Esophagus squamous epithelium (tissue), 5 donors: ENCODE results near the gene PTPRN2. TPM values are rescaled to one million over a fixed set of nuclear protein-coding genes. Genes with fewer than 3 reads are reported as not detected.

ENCODE experiments used
- DNase-seq: peaks from one replicate; lab custom pipeline; 2025; lab: John Stamatoyannopoulos, UW
- H3K27ac ChIP-seq, 4 donors: fragments of 200-600 bp; sonication (generic); one replicate each; pipeline ENCODE4 v1.5.1; 2016 to 2019; ENCODE audit warnings: mild to moderate bottlenecking in 1 of 4
- H3K27me3 ChIP-seq, 4 donors: fragments of 200-600 bp; sonication (generic); 1 replicate in 3 of 4; 2 replicates in 1 of 4; pipeline versions ENCODE4 v1.5.1 to v1.6.0; 2017 to 2021; ENCODE audit warnings: antibody characterized with exemption in 1 of 4
- H3K36me3 ChIP-seq, 3 donors: fragments of 200-600 bp; sonication (generic); one replicate each; pipeline ENCODE4 v1.5.1; 2016 to 2019
- H3K4me1 ChIP-seq, 3 donors: fragments of 200-600 bp; sonication (generic); one replicate each; pipeline ENCODE4 v1.5.1; 2017 to 2019
- H3K4me3 ChIP-seq, 4 donors: fragments of 200-600 bp; sonication (generic); 1 replicate in 3 of 4; 2 replicates in 1 of 4; pipeline ENCODE4 v1.5.1; 2016 to 2019; ENCODE audit warnings: mild to moderate bottlenecking in 2 of 4, moderate library complexity in 1 of 4
- H3K9me3 ChIP-seq, 3 donors: fragments of 200-600 bp; sonication (generic); one replicate each; pipeline ENCODE4 v1.5.1; 2016 to 2019
- POLR2A ChIP-seq, 4 donors: fragments of 450-650 bp; IDR thresholded peaks; one replicate each; pipeline ENCODE4 v1.6.1; 2017; ENCODE audit warnings: antibody characterized with exemption in 4 of 4, mild to moderate bottlenecking in 4 of 4, moderate library complexity in 3 of 4
- WGBS, 2 donors: methylation state at CpG; one replicate each; pipeline ENCODE4 v1.1.5; 2018; 5-methylcytosine and 5-hydroxymethylcytosine counted together
- intact Hi-C: fragments of 100-400 bp; cut with DNase I; formaldehyde crosslinking; loops from one replicate; pipeline ENCODE4 v1.15.0; 2022
- total RNA-seq, 4 donors: library from RNA; depleted of rRNA; stranded (reverse); fragments of >200 nt; gene quantifications; one replicate each; pipeline ENCODE4 v1.1.0, GENCODE V29; 2016
- TF ChIP-seq, protein P1 (sequence below), 6 experiments: fragments of 450-650 bp in 4 of 6; fragments of 200-600 bp in 2 of 6; sonication (generic) in 2 of 6; IDR thresholded peaks; one replicate each; pipeline ENCODE4 v1.5.1; 2016 to 2019; ENCODE audit warnings: antibody characterized with exemption in 6 of 6, mild to moderate bottlenecking in 4 of 6, moderate library complexity in 4 of 6
- donor health status: DM: yes; HTN: yes; CAD: no.

Gene PTPRN2
- total RNA-seq, 4 donors from 2014 or later, result 0.38 to 2.7 (median 1.0) TPM

DNA sequence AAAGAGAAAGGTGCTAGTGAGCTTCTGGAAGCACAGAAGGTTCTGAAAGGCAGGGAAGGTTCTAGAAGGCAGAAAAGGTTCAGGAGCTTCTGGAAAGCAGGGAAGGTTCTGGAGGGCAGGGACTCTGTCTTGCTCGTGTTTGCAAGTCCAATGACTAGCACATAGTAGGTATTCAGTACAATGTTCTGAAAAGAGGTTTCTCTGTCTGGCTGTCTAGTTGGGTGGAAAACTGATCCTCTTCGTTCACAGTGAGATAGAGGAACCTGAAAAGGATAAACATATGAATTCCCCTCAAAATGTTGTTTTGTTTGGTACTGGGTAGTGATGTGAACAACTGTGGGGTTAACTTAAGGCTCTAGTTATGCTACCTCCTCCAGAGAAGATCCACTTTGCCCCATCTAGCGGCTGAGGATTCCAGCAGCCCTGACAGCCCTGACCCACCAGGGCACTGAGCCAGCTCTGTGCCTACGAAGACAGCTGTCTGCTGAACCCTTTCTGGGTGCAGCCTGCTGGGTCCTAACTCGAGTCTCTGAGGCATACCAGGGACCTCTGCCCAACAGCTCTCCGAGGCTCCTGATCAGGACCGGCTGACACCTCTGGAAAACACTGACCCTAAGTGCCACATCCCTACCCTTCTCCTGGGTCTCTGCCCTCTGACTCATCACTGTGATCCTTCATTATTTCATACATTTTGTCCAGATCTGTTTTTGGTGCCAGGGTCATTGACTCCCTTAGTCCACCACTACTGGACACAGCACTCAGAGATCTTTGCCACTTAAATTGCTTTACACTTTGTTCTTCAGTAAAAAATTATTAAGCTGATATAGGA, 15.4 kb downstream of the PTPRN2 start:
- Histone ChIP-seq H3K4me3 (no peak overlapping the region), H3K27ac (no peak overlapping the region), H3K36me3 (no peaks in the 10 kb centered on the region), H3K9me3 (no peaks in the 10 kb centered on the region), H3K27me3 (peaks cover 0 to 47% (median 0%) of the 10 kb centered on the region in 4 donors), H3K4me1 (no peaks in the 10 kb centered on the region)
- TF ChIP-seq, protein P1, sequence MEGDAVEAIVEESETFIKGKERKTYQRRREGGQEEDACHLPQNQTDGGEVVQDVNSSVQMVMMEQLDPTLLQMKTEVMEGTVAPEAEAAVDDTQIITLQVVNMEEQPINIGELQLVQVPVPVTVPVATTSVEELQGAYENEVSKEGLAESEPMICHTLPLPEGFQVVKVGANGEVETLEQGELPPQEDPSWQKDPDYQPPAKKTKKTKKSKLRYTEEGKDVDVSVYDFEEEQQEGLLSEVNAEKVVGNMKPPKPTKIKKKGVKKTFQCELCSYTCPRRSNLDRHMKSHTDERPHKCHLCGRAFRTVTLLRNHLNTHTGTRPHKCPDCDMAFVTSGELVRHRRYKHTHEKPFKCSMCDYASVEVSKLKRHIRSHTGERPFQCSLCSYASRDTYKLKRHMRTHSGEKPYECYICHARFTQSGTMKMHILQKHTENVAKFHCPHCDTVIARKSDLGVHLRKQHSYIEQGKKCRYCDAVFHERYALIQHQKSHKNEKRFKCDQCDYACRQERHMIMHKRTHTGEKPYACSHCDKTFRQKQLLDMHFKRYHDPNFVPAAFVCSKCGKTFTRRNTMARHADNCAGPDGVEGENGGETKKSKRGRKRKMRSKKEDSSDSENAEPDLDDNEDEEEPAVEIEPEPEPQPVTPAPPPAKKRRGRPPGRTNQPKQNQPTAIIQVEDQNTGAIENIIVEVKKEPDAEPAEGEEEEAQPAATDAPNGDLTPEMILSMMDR (IDR thresholded peaks at IDR 0.05), result no peak
- no peak for TF ChIP-seq POLR2A (IDR thresholded peaks at IDR 0.05)
- 31 to 43% methylated on average over 5 to 7 of the region's 7 CpGs for WGBS, 2 donors
- DNase-seq, result no peak
- intact Hi-C loops, result no loop called here

DNA sequence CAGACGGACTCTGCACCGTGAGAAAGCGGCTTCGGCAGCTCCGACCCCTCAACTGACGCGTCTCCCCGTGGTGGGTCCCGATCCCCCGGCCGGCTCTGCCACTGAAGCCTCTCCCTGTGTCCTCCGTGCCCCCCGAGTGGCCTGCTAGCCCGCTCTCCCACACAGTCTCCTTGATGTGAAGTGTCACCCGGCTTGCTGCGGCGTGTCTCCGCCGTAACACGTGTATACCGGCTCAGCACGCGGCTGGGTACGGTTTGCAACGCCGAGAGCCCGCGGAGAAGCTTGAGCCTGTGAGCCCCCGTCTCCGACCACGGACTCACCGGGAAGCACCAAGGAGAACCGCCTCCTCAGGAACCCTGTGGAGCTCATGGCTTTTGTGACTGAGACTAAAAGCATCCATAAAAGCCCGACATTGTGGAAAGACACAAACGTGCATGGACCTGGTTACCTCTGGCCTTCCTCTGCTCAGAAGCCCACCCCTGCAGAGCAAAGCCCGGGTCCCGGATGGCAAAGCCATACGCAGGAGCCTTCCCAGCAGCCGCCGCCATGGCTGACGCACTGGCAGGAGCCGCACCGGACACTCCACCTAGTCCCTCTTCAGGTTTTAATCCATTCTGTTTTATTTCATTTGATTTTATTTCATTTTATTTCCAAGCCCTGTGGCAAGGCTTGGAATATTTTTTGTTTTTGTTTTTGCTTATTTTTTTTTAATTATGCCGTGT, 17.0 kb downstream of the PTPRN2 start:
- H3K4me3 ChIP-seq, result no peak overlapping the region
- peaks cover 0 to 63% (median 0%) of the 10 kb centered on the region in 4 donors for H3K27me3 ChIP-seq
- TF ChIP-seq, protein P1 (IDR thresholded peaks at IDR 0.05), result no peak
- TF ChIP-seq POLR2A (IDR thresholded peaks at IDR 0.05), result no peak
- H3K9me3 ChIP-seq, result no peaks in the 10 kb centered on the region
- 84 to 87% methylated on average over 31 to 32 of the region's 44 CpGs for WGBS, 2 donors
- no peak for DNase-seq
- no peaks in the 10 kb centered on the region for H3K36me3 ChIP-seq
- intact Hi-C loops, result no loop called here
- no peaks in the 10 kb centered on the region for H3K4me1 ChIP-seq
- H3K27ac ChIP-seq, result no peak overlapping the region

DNA sequence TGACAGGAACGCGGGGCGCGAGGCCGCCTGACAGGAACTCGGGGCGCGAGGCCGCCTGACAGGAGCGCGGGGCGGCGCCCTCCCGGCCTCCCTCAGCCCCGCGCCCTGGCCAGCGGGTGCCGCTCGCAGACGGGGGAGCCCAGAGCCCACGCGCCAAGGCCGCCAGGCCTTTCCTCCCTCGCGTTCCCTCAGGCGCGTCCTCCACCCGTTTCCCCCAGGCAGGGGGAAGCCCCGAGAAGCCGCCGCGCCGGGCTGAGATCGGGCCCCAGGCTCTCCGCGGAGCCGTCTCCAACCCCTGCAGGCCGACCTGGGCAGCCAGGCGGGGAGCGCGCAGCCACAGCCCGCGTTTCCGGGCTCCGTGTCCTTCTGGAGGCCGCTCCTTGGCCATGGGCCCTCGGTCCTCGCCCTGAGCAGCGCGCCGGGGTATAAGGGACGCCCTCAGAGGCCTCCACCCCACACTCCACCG, 17.7 kb downstream of the PTPRN2 start:
- DNase-seq, result no peak
- no peaks in the 10 kb centered on the region for H3K36me3 ChIP-seq
- no peaks in the 10 kb centered on the region for H3K4me1 ChIP-seq
- no peak overlapping the region for H3K27ac ChIP-seq
- TF ChIP-seq POLR2A (IDR thresholded peaks at IDR 0.05), result no peak
- TF ChIP-seq, protein P1 (IDR thresholded peaks at IDR 0.05), result no peak
- H3K9me3 ChIP-seq, result no peaks in the 10 kb centered on the region
- H3K4me3 ChIP-seq, result no peak overlapping the region
- 16 to 17% methylated on average over 6 to 12 of the region's 53 CpGs for WGBS, 2 donors
- intact Hi-C loops, result no loop called here
- peaks cover 0 to 70% (median 0%) of the 10 kb centered on the region in 4 donors for H3K27me3 ChIP-seq

DNA sequence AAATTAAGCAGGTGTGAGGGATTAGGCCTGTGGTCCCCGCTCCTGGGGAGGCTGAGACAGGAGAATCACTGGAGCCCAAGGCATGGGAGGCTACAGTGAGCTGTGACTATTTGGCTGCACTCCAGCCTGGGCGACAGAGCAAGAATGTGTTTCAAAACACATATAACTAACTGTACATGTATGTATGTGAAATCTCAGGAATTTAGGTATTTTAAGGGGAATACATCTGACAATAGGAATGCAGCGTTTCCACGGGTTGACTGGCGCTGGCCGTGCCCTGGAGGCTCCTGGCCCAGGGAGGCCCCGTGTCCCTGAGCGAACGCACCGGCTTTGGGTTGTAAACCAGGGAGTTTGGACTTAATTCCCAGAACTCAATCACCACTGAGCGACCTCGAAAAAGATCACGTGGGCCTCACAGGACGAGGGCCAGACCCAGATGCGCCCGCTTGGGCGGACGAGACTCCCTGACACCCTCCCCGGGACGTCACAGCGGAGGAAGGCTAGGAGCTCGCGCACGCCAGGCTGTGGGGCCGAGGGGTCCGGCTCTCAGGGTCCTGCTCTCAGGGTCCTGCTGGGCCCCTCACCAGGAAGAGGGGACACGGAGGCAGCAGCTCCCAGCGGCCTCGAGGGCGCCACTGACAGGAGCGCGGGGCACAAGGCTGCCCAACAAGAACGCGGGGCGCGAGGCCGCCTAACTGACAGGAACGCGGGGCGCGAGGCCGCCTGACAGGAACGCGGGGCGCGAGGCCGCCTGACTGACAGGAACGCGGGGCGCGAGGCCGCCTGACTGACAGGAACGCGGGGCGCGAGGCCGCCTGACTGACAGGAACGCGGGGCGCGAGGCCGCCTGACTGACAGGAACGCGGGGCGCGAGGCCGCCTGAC, 18.4 kb downstream of the PTPRN2 start:
- Histone ChIP-seq H3K4me1 (no peaks in the 10 kb centered on the region), H3K27me3 (peaks cover 0 to 77% (median 0%) of the 10 kb centered on the region in 4 donors), H3K4me3 (no peak overlapping the region), H3K27ac (no peak overlapping the region), H3K9me3 (no peaks in the 10 kb centered on the region), H3K36me3 (no peaks in the 10 kb centered on the region)
- 75 to 88% methylated on average over 8 to 18 of the region's 67 CpGs for WGBS, 2 donors
- DNase-seq, result no peak
- TF ChIP-seq POLR2A (IDR thresholded peaks at IDR 0.05), result no peak
- TF ChIP-seq, protein P1 (IDR thresholded peaks at IDR 0.05), result no peak
- intact Hi-C loops, result no loop called here
